GM12801 (cell line): ENCODE measurements around the gene ZMYM3.

Experiments used
- CTCF ChIP-seq: IDR thresholded peaks from one replicate; pipeline ENCODE4 v1.5.1; 2011; ENCODE audit warnings: control low read depth; ENCODE audit not compliant: insufficient read length; ENCODE audit errors: extremely low read depth

ZMYM3 gene

GRCh38 chrX:71214152-71214551 lies 39.8 kb downstream of the ZMYM3 start:
- TF ChIP-seq CTCF = no peak

- TF ChIP-seq CTCF = no peak
These were observed 41.4 kb downstream of the ZMYM3 start for GRCh38 chrX:71212536-71212935.

- no peak for TF ChIP-seq CTCF
These were observed 43.1 kb downstream of the ZMYM3 start for GRCh38 chrX:71210816-71211215.

GRCh38 chrX:71199252-71200008 lies 54.5 kb downstream of the ZMYM3 start:
- TF ChIP-seq CTCF = no peak

GRCh38 chrX:71198066-71198465 lies 55.9 kb downstream of the ZMYM3 start:
- TF ChIP-seq CTCF = no peak

- no peak for TF ChIP-seq CTCF
These were observed 57.8 kb downstream of the ZMYM3 start for GRCh38 chrX:71195964-71196649.

- no peak for TF ChIP-seq CTCF
These were observed 62.7 kb downstream of the ZMYM3 start for GRCh38 chrX:71191248-71191647.
